ENCODE measurements around the gene TAPBPL. TPM values are rescaled to one million over a fixed set of nuclear protein-coding genes. Genes with fewer than 3 reads are reported as not detected.

TAPBPL gene
- total RNA-seq, 1 donor from 2014 or later = 17.2 TPM

Other genes with a start within 250 kb of the TAPBPL start
- gene PLEKHG6, start 141.4 kb upstream of the TAPBPL start, total RNA-seq = 0.30 TPM
- gene TNFRSF1A, start 110.0 kb upstream of the TAPBPL start, total RNA-seq = 60.0 TPM
- gene SCNN1A, start 76.5 kb upstream of the TAPBPL start, total RNA-seq = 0.46 TPM
- 29.4 TPM for gene LTBR, start 67.9 kb upstream of the TAPBPL start, total RNA-seq
- gene CD27, start 7.1 kb upstream of the TAPBPL start, total RNA-seq = not detected
- gene VAMP1, start 18.6 kb downstream of the TAPBPL start, total RNA-seq = 4.1 TPM
- 174 TPM for gene MRPL51, start 41.2 kb downstream of the TAPBPL start, total RNA-seq
- 12.0 TPM for gene NCAPD2, start 42.1 kb downstream of the TAPBPL start, total RNA-seq
- gene GAPDH, start 82.5 kb downstream of the TAPBPL start, total RNA-seq = 4,827 TPM
- 24.8 TPM for gene IFFO1, start 104.0 kb downstream of the TAPBPL start, total RNA-seq
- 18.5 TPM for gene NOP2, start 116.2 kb downstream of the TAPBPL start, total RNA-seq
- 186 TPM for gene CHD4, start 155.3 kb downstream of the TAPBPL start, total RNA-seq
- gene LPAR5, start 183.9 kb downstream of the TAPBPL start, total RNA-seq = 2.6 TPM
- 1.6 TPM for gene ACRBP, start 195.4 kb downstream of the TAPBPL start, total RNA-seq
- gene ING4, start 211.1 kb downstream of the TAPBPL start, total RNA-seq = 20.6 TPM
- 32.7 TPM for gene ZNF384, start 237.3 kb downstream of the TAPBPL start, total RNA-seq
- gene PIANP, start 248.8 kb downstream of the TAPBPL start, total RNA-seq = 0.40 TPM